ENCODE data around the gene THAP3.

Gene THAP3

DNA sequence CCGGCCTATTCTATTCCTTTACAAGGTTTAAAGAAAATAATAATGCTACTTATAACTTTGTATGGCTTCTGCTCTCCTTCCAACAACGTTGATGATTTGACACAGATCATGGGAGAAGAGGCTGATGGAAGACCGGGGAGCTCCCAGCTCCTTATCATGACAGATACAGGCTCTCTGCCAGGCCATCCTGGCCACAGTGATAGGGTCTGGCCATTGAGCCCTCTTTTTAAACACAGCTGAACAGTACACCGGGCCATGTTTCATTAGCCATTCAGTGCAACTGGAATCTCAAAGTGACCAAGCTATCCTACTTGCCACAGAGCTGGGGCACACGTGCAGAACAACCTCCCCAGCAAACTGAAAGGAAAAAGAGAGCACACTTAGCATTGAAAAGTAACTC lies 42.0 kb downstream of the THAP3 start:
- Histone ChIP-seq H3K27me3 (ENCODE audit: control insufficient read depth, insufficient read depth, low read length) (no peaks in the 10 kb centered on the region), H3K36me3 (ENCODE audit: control insufficient read depth, insufficient read depth, low read length) (no peaks in the 10 kb centered on the region)
- TF ChIP-seq, protein P1, sequence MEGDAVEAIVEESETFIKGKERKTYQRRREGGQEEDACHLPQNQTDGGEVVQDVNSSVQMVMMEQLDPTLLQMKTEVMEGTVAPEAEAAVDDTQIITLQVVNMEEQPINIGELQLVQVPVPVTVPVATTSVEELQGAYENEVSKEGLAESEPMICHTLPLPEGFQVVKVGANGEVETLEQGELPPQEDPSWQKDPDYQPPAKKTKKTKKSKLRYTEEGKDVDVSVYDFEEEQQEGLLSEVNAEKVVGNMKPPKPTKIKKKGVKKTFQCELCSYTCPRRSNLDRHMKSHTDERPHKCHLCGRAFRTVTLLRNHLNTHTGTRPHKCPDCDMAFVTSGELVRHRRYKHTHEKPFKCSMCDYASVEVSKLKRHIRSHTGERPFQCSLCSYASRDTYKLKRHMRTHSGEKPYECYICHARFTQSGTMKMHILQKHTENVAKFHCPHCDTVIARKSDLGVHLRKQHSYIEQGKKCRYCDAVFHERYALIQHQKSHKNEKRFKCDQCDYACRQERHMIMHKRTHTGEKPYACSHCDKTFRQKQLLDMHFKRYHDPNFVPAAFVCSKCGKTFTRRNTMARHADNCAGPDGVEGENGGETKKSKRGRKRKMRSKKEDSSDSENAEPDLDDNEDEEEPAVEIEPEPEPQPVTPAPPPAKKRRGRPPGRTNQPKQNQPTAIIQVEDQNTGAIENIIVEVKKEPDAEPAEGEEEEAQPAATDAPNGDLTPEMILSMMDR (IDR thresholded peaks at IDR 0.05): no peak

DNA sequence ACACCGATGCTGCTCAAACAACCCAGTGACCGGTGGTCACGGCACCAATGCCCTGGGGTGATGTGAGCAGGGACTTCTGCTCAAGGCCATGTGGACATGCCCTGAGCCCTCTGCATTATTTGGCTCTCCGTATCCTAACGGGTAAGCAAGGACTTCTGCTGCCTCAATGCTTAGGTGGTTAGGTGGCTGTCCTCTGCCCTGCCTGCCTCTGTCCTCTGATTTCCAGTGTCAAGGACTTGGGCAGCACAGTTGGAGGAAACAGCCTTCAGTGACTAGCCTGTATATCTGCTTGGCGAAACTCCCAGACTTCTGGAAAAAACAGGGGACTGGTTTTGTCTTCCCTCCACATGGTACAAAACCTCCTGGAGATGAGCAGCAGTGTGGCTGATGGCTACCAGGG lies 42.5 kb downstream of the THAP3 start:
- Histone ChIP-seq H3K79me2 (peaks cover 8% of the 10 kb centered on the region), H3K4me1 (no peaks in the 10 kb centered on the region), H3K27ac (no peak overlapping the region), H3K4me2 (ENCODE audit: low read length) (no peak overlapping the region), H2AFZ (no peak overlapping the region), H3K27me3 (ENCODE audit: control insufficient read depth, insufficient read depth, low read length) (no peaks in the 10 kb centered on the region), H3K36me3 (ENCODE audit: control insufficient read depth, insufficient read depth, low read length) (no peaks in the 10 kb centered on the region), H3K9me3 (ENCODE audit: control insufficient read depth, low read length) (no peaks in the 10 kb centered on the region), H3K9ac (no peak overlapping the region), H3K4me3 (ENCODE audit: low read depth, low read length) (no peak overlapping the region)
- TF ChIP-seq, protein P1 (IDR thresholded peaks at IDR 0.05): no peak

More for the DNA sequence above, 42.0 kb downstream of the THAP3 start:
- Histone ChIP-seq H3K9me3 (ENCODE audit: control insufficient read depth, low read length) (no peaks in the 10 kb centered on the region), H3K4me1 (no peaks in the 10 kb centered on the region), H3K4me3 (ENCODE audit: low read depth, low read length) (no peak overlapping the region), H3K27ac (no peak overlapping the region), H2AFZ (no peak overlapping the region), H3K9ac (no peak overlapping the region), H3K4me2 (ENCODE audit: low read length) (no peak overlapping the region), H3K79me2 (peaks cover 8% of the 10 kb centered on the region)

DNA sequence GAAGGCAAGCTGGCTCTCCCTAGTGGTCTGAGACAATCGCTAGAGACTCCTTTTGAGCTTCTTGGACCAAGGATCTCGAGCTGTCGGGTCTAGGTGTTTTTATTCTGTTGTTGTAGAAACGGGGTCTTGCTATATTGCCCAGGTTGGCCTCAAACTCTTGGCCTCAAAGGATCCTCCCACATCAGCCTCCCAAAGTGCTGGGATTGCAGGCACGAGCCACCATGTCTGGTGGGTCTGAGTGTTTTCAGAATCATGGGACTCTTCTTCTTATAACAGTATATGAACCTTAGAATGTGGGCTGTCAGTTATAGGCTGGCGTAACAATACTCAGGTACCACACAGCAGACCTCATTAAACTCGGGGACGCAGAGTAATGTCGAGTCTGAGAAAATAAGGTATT lies 43.8 kb downstream of the THAP3 start:
- Histone ChIP-seq H3K9ac (no peak overlapping the region), H3K79me2 (peaks cover 8% of the 10 kb centered on the region), H3K27ac (no peak overlapping the region), H3K9me3 (ENCODE audit: control insufficient read depth, low read length) (no peaks in the 10 kb centered on the region), H3K4me1 (no peaks in the 10 kb centered on the region), H3K27me3 (ENCODE audit: control insufficient read depth, insufficient read depth, low read length) (no peaks in the 10 kb centered on the region), H3K36me3 (ENCODE audit: control insufficient read depth, insufficient read depth, low read length) (no peaks in the 10 kb centered on the region), H3K4me3 (ENCODE audit: low read depth, low read length) (no peak overlapping the region), H3K4me2 (ENCODE audit: low read length) (no peak overlapping the region), H2AFZ (no peak overlapping the region)
- TF ChIP-seq, protein P1 (IDR thresholded peaks at IDR 0.05): no peak

DNA sequence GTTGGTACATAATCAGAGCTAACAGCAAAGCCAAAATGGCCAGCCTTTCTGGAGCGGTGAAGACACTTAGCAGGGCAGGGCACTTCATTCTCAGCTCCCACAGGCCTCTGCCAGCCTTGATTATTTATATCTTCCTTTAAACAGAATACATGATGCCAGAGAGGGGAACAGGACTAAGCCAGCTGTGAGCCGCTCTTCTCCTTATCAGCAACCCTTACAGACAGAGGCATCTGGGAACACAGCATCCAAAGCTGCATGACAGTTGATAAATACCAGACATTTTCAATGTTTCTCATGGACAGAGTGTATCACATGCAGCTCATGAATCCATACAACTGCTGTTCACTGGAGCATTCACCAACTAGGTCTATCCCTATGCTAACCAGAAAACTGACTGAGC lies 47.9 kb downstream of the THAP3 start:
- Histone ChIP-seq H3K4me3 (ENCODE audit: low read depth, low read length) (no peak overlapping the region), H3K27me3 (ENCODE audit: control insufficient read depth, insufficient read depth, low read length) (no peaks in the 10 kb centered on the region), H3K9me3 (ENCODE audit: control insufficient read depth, low read length) (no peaks in the 10 kb centered on the region), H2AFZ (no peak overlapping the region), H3K79me2 (peaks cover 1% of the 10 kb centered on the region), H3K4me2 (ENCODE audit: low read length) (no peak overlapping the region), H3K27ac (no peak overlapping the region), H3K9ac (no peak overlapping the region), H3K4me1 (no peaks in the 10 kb centered on the region), H3K36me3 (ENCODE audit: control insufficient read depth, insufficient read depth, low read length) (no peaks in the 10 kb centered on the region)
- TF ChIP-seq, protein P1 (IDR thresholded peaks at IDR 0.05): no peak

DNA sequence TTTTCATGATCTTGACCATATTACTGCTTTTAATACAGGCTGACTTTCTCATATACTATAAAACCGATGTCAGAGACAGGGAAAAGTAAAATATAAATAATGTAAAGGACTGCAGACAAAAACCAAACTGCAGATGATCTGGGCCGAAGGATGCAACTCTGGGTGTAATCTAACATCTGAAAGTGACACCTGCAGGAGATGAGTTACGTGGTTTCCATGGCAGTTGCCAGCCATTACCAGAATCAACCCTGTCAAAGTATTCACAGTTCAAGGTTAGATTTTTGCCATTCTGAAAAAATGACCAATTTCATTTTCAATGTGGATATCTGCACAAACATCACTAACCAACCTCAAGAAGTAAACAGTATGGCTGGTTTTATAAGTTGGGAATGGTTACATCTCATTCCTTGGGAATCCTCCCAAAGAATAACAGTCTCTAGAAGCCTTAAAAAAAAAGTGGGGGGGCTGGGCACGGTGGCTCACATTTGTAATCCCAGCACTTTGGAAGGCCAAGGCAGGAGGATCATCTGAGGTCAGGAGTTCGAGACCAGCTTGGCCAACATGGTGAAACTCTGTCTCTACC lies 49.2 kb downstream of the THAP3 start:
- no peaks in the 10 kb centered on the region for H3K9me3 ChIP-seq (ENCODE audit: control insufficient read depth, low read length)
- no peaks in the 10 kb centered on the region for H3K36me3 ChIP-seq (ENCODE audit: control insufficient read depth, insufficient read depth, low read length)
- TF ChIP-seq, protein P1 (IDR thresholded peaks at IDR 0.05): no peak
- H3K4me1 ChIP-seq: no peaks in the 10 kb centered on the region
- H3K27ac ChIP-seq: no peak overlapping the region
- H3K4me2 ChIP-seq (ENCODE audit: low read length): no peak overlapping the region
- H2AFZ ChIP-seq: no peak overlapping the region
- H3K27me3 ChIP-seq (ENCODE audit: control insufficient read depth, insufficient read depth, low read length): no peaks in the 10 kb centered on the region
- H3K79me2 ChIP-seq: no peaks in the 10 kb centered on the region
- H3K9ac ChIP-seq: no peak overlapping the region
- H3K4me3 ChIP-seq (ENCODE audit: low read depth, low read length): no peak overlapping the region
